Keratinocyte (primary cell): ENCODE measurements around the gene RGL1. TPM values are rescaled to one million over a fixed set of nuclear protein-coding genes. Genes with fewer than 3 reads are reported as not detected.

Experiments
- DNase-seq: peaks from one replicate; pipeline ENCODE4 v3.0.0-alpha.2; 2011; ENCODE audit warnings: low read depth, missing footprints, low spot score
- FAIRE-seq: peaks from 2 replicates; lab custom pipeline; 2011; peaks lifted over from hg19 to GRCh38; lab: Jason Lieb, UNC
- H2AFZ ChIP-seq: 2 replicates; pipeline ENCODE4 v1.6.0; 2012; ENCODE audit warnings: low read length, control low read depth, inconsistent platforms; ENCODE audit not compliant: control insufficient read depth
- H3K27ac ChIP-seq: 2 replicates; pipeline ENCODE4 v1.5.1; 2011; ENCODE audit warnings: low read length; ENCODE audit not compliant: control insufficient read depth, insufficient read depth
- H3K27me3 ChIP-seq: 3 replicates; pipeline ENCODE4 v1.6.0; 2011; ENCODE audit warnings: low read length; ENCODE audit not compliant: control insufficient read depth, insufficient read depth; ENCODE audit errors: extremely low read depth
- H3K36me3 ChIP-seq, 2 experiments: 2 replicates in 1 of 2; 3 replicates in 1 of 2; pipeline ENCODE4 v1.5.1; 2011; ENCODE audit warnings: low read length in 2 of 2, mild to moderate bottlenecking in 1 of 2; ENCODE audit not compliant: control insufficient read depth in 2 of 2, insufficient read depth in 2 of 2; ENCODE audit errors: extremely low read depth in 1 of 2
- H3K4me1 ChIP-seq: 3 replicates; pipeline ENCODE4 v1.5.1; 2011; ENCODE audit warnings: low read length; ENCODE audit not compliant: control insufficient read depth, insufficient read depth; ENCODE audit errors: extremely low read depth
- H3K4me2 ChIP-seq: 3 replicates; pipeline ENCODE4 v1.6.0; 2011; ENCODE audit warnings: low read depth, low read length; ENCODE audit not compliant: control insufficient read depth, insufficient read depth; ENCODE audit errors: extremely low read depth
- H3K4me3 ChIP-seq, 3 experiments: fragments of 200-600 bp in 1 of 3; sonication (generic) in 1 of 3; 2 replicates in 2 of 3; 3 replicates in 1 of 3; pipeline ENCODE4 v1.5.1; 2011 to 2016; ENCODE audit warnings: low read length in 3 of 3, mild to moderate bottlenecking in 3 of 3, control low read depth in 2 of 3, inconsistent platforms in 1 of 3, low read depth in 1 of 3, mixed read lengths in 1 of 3, mixed run types in 1 of 3, moderate library complexity in 1 of 3; ENCODE audit not compliant: control insufficient read depth in 2 of 3, insufficient read depth in 2 of 3; ENCODE audit errors: extremely low read depth in 1 of 3
- H3K79me2 ChIP-seq: 2 replicates; pipeline ENCODE4 v1.6.0; 2012; ENCODE audit warnings: low read length; ENCODE audit not compliant: control insufficient read depth, insufficient read depth
- H3K9ac ChIP-seq: 3 replicates; pipeline ENCODE4 v1.6.0; 2011; ENCODE audit warnings: low read length; ENCODE audit not compliant: control insufficient read depth, insufficient read depth; ENCODE audit errors: extremely low read depth
- H3K9me1 ChIP-seq: 3 replicates; pipeline ENCODE4 v1.6.0; 2011; ENCODE audit warnings: low read length; ENCODE audit not compliant: control insufficient read depth, insufficient read depth; ENCODE audit errors: extremely low read depth
- H3K9me3 ChIP-seq: 2 replicates; pipeline ENCODE4 v1.5.1; 2012; ENCODE audit warnings: low read depth, low read length; ENCODE audit not compliant: control insufficient read depth
- H4K20me1 ChIP-seq: 3 replicates; pipeline ENCODE4 v1.6.0; 2011; ENCODE audit warnings: low read length; ENCODE audit not compliant: control insufficient read depth, insufficient read depth; ENCODE audit errors: extremely low read depth
- CTCF ChIP-seq, 3 experiments: IDR thresholded peaks in 1 of 3; conservative IDR thresholded peaks in 1 of 3; optimal IDR thresholded peaks in 1 of 3; 2 replicates in 2 of 3; 3 replicates in 1 of 3; pipeline versions ENCODE3 to v1.5.1; 2011; ENCODE audit warnings: low read length in 3 of 3, mild to moderate bottlenecking in 3 of 3, moderate library complexity in 2 of 3, control low read depth in 1 of 3, inconsistent platforms in 1 of 3; ENCODE audit not compliant: insufficient read depth in 2 of 3; ENCODE audit errors: extremely low read depth in 1 of 3
- EZH2 ChIP-seq: IDR thresholded peaks from one replicate; pipeline ENCODE4 v1.6.1; 2012; ENCODE audit warnings: inconsistent platforms, mild to moderate bottlenecking, low read length, moderate library complexity
- dilution Hi-C: fragments of 300-500 bp; cut with MboI; formaldehyde crosslinking; loops from one replicate; pipeline ENCODE4 v1.7.0; 2020; ENCODE audit warnings: low sequenced_read_pairs; ENCODE audit not compliant: extremely low pct_ligation_motif_present
- polyA plus RNA-seq, 5 experiments: library from polyadenylated mRNA; depleted of rRNA in 3 of 5; stranded (reverse) in 3 of 5; stranded (forward) in 1 of 5; unstranded in 1 of 5; fragments of >200 nt; gene quantifications; 1 replicate in 1 of 5; 2 replicates in 3 of 5; 3 replicates in 1 of 5; pipeline versions ENCODE4 v1.2.1 to v1.2.3, GENCODE V29; 2011 to 2012; ENCODE audit warnings: missing spikeins in 2 of 5, low read depth in 1 of 5, low replicate concordance in 1 of 5

RGL1 gene
- polyA plus RNA-seq, 1 donor (not counting 4 experiments of a cell fraction or from before 2014, with no cell fraction given): 1.2 TPM

DNA sequence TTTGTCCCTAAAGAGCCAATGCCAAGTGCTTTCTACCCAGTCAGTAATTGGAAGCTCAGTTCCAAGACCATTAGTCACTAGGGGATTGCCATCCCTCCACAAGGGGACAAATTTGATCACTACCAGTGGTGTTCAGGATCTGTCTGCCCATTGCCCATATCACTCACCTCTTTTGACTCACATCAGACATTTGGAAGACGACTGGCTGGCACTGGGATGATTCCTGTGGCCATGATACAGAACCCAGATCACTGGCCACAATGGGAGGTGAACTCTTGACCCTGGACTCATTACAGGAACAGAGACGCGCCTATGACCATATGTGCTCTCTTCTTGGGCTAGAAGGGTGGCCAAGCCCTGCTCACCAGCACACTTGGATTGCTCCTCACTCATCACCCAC lies 161.6 kb downstream of the RGL1 start:
- Histone ChIP-seq H3K27me3 (peaks cover 7% of the 10 kb centered on the region), H3K4me2 (no peak overlapping the region), H3K9ac (no peak overlapping the region), H4K20me1 (no peaks in the 10 kb centered on the region), H3K36me3 (no peaks in the 10 kb centered on the region), H3K79me2 (no peaks in the 10 kb centered on the region), H3K4me3 (no peak overlapping the region), H3K4me1 (no peaks in the 10 kb centered on the region), H3K9me1 (no peaks in the 10 kb centered on the region), H3K9me3 (no peaks in the 10 kb centered on the region), H3K27ac (no peak overlapping the region), H2AFZ (no peak overlapping the region)
- FAIRE-seq (no peak), DNase-seq (no peak)
- TF ChIP-seq EZH2: no peak
- TF ChIP-seq CTCF (optimal IDR thresholded peaks at IDR 0.05 in 1 of 3, IDR thresholded peaks at IDR 0.05 in 1 of 3, conservative IDR thresholded peaks at IDR 0.05 in 1 of 3; ENCODE audit: extremely low read depth in 1 of 3, insufficient read depth in 2 of 3, low read length in 3 of 3): no peak
- dilution Hi-C loops: no loop called here

- H3K27ac ChIP-seq: no peak overlapping the region
- H3K9ac ChIP-seq: no peak overlapping the region
- no peak for TF ChIP-seq CTCF (optimal IDR thresholded peaks at IDR 0.05 in 1 of 3, IDR thresholded peaks at IDR 0.05 in 1 of 3, conservative IDR thresholded peaks at IDR 0.05 in 1 of 3; ENCODE audit: extremely low read depth in 1 of 3, insufficient read depth in 2 of 3, low read length in 3 of 3)
- TF ChIP-seq EZH2: no peak
- H3K36me3 ChIP-seq: no peaks in the 10 kb centered on the region
- no peak overlapping the region for H2AFZ ChIP-seq
- H3K4me2 ChIP-seq: no peak overlapping the region
- H3K27me3 ChIP-seq: peaks cover 7% of the 10 kb centered on the region
- dilution Hi-C loops: no loop called here
- no peaks in the 10 kb centered on the region for H3K9me3 ChIP-seq
- no peak for FAIRE-seq
- H3K9me1 ChIP-seq: no peaks in the 10 kb centered on the region
- no peak for DNase-seq
- H4K20me1 ChIP-seq: no peaks in the 10 kb centered on the region
- no peaks in the 10 kb centered on the region for H3K4me1 ChIP-seq
- no peaks in the 10 kb centered on the region for H3K79me2 ChIP-seq
- H3K4me3 ChIP-seq: no peak overlapping the region
Measured at GRCh38 chr1:183967914-183968313, 163.0 kb downstream of the RGL1 start.
